Keratinocyte (primary cell): ENCODE data around the gene MYLK3. TPM values are rescaled to one million over a fixed set of nuclear protein-coding genes. Genes with fewer than 3 reads are reported as not detected.
A peak's percentile ranks its signal among the peaks of the same experiment; 100 is the strongest.
"Not testable (repeated sequence)": the region's sequence is repeated elsewhere in the genome, so short reads cannot be mapped to it uniquely, and the experiment has no call there.

ENCODE experiments used
- DNase-seq: peaks from one replicate; pipeline ENCODE4 v3.0.0-alpha.2; 2011; ENCODE audit warnings: low read depth, missing footprints, low spot score
- FAIRE-seq: peaks from 2 replicates; lab custom pipeline; 2011; peaks lifted over from hg19 to GRCh38; lab: Jason Lieb, UNC
- H2AFZ ChIP-seq: 2 replicates; pipeline ENCODE4 v1.6.0; 2012; ENCODE audit warnings: low read length, control low read depth, inconsistent platforms; ENCODE audit not compliant: control insufficient read depth
- H3K27ac ChIP-seq: 2 replicates; pipeline ENCODE4 v1.5.1; 2011; ENCODE audit warnings: low read length; ENCODE audit not compliant: control insufficient read depth, insufficient read depth
- H3K27me3 ChIP-seq: 3 replicates; pipeline ENCODE4 v1.6.0; 2011; ENCODE audit warnings: low read length; ENCODE audit not compliant: control insufficient read depth, insufficient read depth; ENCODE audit errors: extremely low read depth
- H3K36me3 ChIP-seq, 2 experiments: 2 replicates in 1 of 2; 3 replicates in 1 of 2; pipeline ENCODE4 v1.5.1; 2011; ENCODE audit warnings: low read length in 2 of 2, mild to moderate bottlenecking in 1 of 2; ENCODE audit not compliant: control insufficient read depth in 2 of 2, insufficient read depth in 2 of 2; ENCODE audit errors: extremely low read depth in 1 of 2
- H3K4me1 ChIP-seq: 3 replicates; pipeline ENCODE4 v1.5.1; 2011; ENCODE audit warnings: low read length; ENCODE audit not compliant: control insufficient read depth, insufficient read depth; ENCODE audit errors: extremely low read depth
- H3K4me2 ChIP-seq: 3 replicates; pipeline ENCODE4 v1.6.0; 2011; ENCODE audit warnings: low read depth, low read length; ENCODE audit not compliant: control insufficient read depth, insufficient read depth; ENCODE audit errors: extremely low read depth
- H3K4me3 ChIP-seq, 3 experiments: fragments of 200-600 bp in 1 of 3; sonication (generic) in 1 of 3; 2 replicates in 2 of 3; 3 replicates in 1 of 3; pipeline ENCODE4 v1.5.1; 2011 to 2016; ENCODE audit warnings: low read length in 3 of 3, mild to moderate bottlenecking in 3 of 3, control low read depth in 2 of 3, inconsistent platforms in 1 of 3, low read depth in 1 of 3, mixed read lengths in 1 of 3, mixed run types in 1 of 3, moderate library complexity in 1 of 3; ENCODE audit not compliant: control insufficient read depth in 2 of 3, insufficient read depth in 2 of 3; ENCODE audit errors: extremely low read depth in 1 of 3
- H3K79me2 ChIP-seq: 2 replicates; pipeline ENCODE4 v1.6.0; 2012; ENCODE audit warnings: low read length; ENCODE audit not compliant: control insufficient read depth, insufficient read depth
- H3K9ac ChIP-seq: 3 replicates; pipeline ENCODE4 v1.6.0; 2011; ENCODE audit warnings: low read length; ENCODE audit not compliant: control insufficient read depth, insufficient read depth; ENCODE audit errors: extremely low read depth
- H3K9me1 ChIP-seq: 3 replicates; pipeline ENCODE4 v1.6.0; 2011; ENCODE audit warnings: low read length; ENCODE audit not compliant: control insufficient read depth, insufficient read depth; ENCODE audit errors: extremely low read depth
- H3K9me3 ChIP-seq: 2 replicates; pipeline ENCODE4 v1.5.1; 2012; ENCODE audit warnings: low read depth, low read length; ENCODE audit not compliant: control insufficient read depth
- H4K20me1 ChIP-seq: 3 replicates; pipeline ENCODE4 v1.6.0; 2011; ENCODE audit warnings: low read length; ENCODE audit not compliant: control insufficient read depth, insufficient read depth; ENCODE audit errors: extremely low read depth
- EZH2 ChIP-seq: IDR thresholded peaks from one replicate; pipeline ENCODE4 v1.6.1; 2012; ENCODE audit warnings: inconsistent platforms, mild to moderate bottlenecking, low read length, moderate library complexity
- dilution Hi-C: fragments of 300-500 bp; cut with MboI; formaldehyde crosslinking; loops from one replicate; pipeline ENCODE4 v1.7.0; 2020; ENCODE audit warnings: low sequenced_read_pairs; ENCODE audit not compliant: extremely low pct_ligation_motif_present
- polyA plus RNA-seq, 5 experiments: library from polyadenylated mRNA; depleted of rRNA in 3 of 5; stranded (reverse) in 3 of 5; stranded (forward) in 1 of 5; unstranded in 1 of 5; fragments of >200 nt; gene quantifications; 1 replicate in 1 of 5; 2 replicates in 3 of 5; 3 replicates in 1 of 5; pipeline versions ENCODE4 v1.2.1 to v1.2.3, GENCODE V29; 2011 to 2012; ENCODE audit warnings: missing spikeins in 2 of 5, low read depth in 1 of 5, low replicate concordance in 1 of 5
- TF ChIP-seq, protein P1 (sequence below), 3 experiments: IDR thresholded peaks in 1 of 3; conservative IDR thresholded peaks in 1 of 3; optimal IDR thresholded peaks in 1 of 3; 2 replicates in 2 of 3; 3 replicates in 1 of 3; pipeline versions ENCODE3 to v1.5.1; 2011; ENCODE audit warnings: low read length in 3 of 3, mild to moderate bottlenecking in 3 of 3, moderate library complexity in 2 of 3, control low read depth in 1 of 3, inconsistent platforms in 1 of 3; ENCODE audit not compliant: insufficient read depth in 2 of 3; ENCODE audit errors: extremely low read depth in 1 of 3

The MYLK3 gene
- polyA plus RNA-seq, 1 donor (not counting 4 experiments of a cell fraction or from before 2014, with no cell fraction given) = 0.03 TPM

DNA sequence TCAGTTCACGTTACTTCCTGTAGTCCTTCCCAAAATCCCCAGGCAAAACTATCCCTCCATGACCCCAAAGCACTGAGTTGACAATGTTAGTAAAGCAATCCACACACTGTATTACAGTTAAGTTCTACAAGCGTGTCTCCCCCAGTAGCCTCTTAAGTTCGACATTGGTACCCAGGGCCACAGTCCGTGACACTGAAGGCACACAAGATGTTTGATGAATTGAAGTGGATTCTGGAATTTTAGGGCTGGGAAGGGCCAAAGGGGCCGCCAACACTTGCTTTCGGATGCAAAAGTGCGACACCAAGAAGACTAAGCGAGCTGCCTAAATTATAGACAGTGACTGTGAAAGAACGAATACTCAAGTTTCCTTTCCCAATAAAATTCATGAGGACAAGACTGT, 60.7 kb downstream of the MYLK3 start:
- TF ChIP-seq EZH2 = no peak
- TF ChIP-seq, protein P1, sequence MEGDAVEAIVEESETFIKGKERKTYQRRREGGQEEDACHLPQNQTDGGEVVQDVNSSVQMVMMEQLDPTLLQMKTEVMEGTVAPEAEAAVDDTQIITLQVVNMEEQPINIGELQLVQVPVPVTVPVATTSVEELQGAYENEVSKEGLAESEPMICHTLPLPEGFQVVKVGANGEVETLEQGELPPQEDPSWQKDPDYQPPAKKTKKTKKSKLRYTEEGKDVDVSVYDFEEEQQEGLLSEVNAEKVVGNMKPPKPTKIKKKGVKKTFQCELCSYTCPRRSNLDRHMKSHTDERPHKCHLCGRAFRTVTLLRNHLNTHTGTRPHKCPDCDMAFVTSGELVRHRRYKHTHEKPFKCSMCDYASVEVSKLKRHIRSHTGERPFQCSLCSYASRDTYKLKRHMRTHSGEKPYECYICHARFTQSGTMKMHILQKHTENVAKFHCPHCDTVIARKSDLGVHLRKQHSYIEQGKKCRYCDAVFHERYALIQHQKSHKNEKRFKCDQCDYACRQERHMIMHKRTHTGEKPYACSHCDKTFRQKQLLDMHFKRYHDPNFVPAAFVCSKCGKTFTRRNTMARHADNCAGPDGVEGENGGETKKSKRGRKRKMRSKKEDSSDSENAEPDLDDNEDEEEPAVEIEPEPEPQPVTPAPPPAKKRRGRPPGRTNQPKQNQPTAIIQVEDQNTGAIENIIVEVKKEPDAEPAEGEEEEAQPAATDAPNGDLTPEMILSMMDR (optimal IDR thresholded peaks at IDR 0.05 in 1 of 3, IDR thresholded peaks at IDR 0.05 in 1 of 3, conservative IDR thresholded peaks at IDR 0.05 in 1 of 3; ENCODE audit: extremely low read depth in 1 of 3, insufficient read depth in 2 of 3, low read length in 3 of 3) = peak in 1 of 3 experiments; percentile 10
- H3K79me2 ChIP-seq = peaks cover 87% of the 10 kb centered on the region
- H4K20me1 ChIP-seq = peaks cover 25% of the 10 kb centered on the region
- no peak overlapping the region for H3K27ac ChIP-seq
- DNase-seq = no peak
- dilution Hi-C loops = no loop called here
- peak overlapping the region; percentile 84 to 91 (median 88) for H3K4me3 ChIP-seq
- no peak overlapping the region for H2AFZ ChIP-seq
- no peaks in the 10 kb centered on the region for H3K9me1 ChIP-seq
- FAIRE-seq = no peak
- peak overlapping the region; percentile 97 for H3K9ac ChIP-seq
- peaks cover 0 to 2% of the 10 kb centered on the region in 2 experiments for H3K36me3 ChIP-seq
- no peaks in the 10 kb centered on the region for H3K27me3 ChIP-seq
- peaks cover 27% of the 10 kb centered on the region for H3K4me1 ChIP-seq
- H3K4me2 ChIP-seq = peak overlapping the region; percentile 92
- no peaks in the 10 kb centered on the region for H3K9me3 ChIP-seq

DNA sequence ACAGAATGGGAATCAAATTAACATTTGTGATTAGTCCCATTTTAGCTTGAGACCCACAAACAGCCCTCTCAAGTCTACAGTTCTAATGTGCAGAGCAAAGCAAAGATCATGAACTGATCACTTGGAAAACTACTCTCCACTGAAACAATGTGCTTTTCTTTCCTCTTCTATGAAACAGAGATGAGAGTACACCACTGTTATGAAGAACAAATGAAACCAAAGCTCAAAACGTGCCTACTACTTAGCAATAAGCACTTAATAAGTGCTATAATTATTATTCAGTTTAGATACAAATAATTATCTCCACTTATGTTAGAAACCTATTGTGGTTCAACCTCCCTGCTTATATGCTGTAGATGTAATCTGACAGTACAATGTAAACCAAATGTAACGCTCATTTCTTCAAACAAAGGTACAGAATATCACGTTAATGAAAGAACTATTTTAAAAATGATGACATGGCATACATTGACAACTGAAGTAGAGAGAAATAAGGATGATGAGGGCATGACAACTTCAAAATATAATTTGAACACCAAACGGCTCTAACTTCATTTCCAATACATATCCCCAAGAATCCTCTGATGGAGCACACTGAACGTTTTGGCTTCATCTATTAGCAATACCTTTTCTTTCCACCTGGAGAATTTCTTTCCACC, 61.2 kb downstream of the MYLK3 start:
- Histone ChIP-seq H3K4me3 (peak overlapping the region; percentile 84 to 91 (median 88)), H3K9ac (peak overlapping the region; percentile 97), H2AFZ (no peak overlapping the region), H3K9me3 (no peaks in the 10 kb centered on the region), H3K36me3 (peaks cover 0 to 4% of the 10 kb centered on the region in 2 experiments), H3K4me1 (peaks cover 27% of the 10 kb centered on the region), H3K9me1 (no peaks in the 10 kb centered on the region), H3K4me2 (peak overlapping the region; percentile 92), H3K27ac (no peak overlapping the region), H4K20me1 (peaks cover 25% of the 10 kb centered on the region), H3K79me2 (peaks cover 89% of the 10 kb centered on the region), H3K27me3 (no peaks in the 10 kb centered on the region)
- dilution Hi-C loops = no loop called here
- no peak for TF ChIP-seq EZH2
- TF ChIP-seq, protein P1 (optimal IDR thresholded peaks at IDR 0.05 in 1 of 3, IDR thresholded peaks at IDR 0.05 in 1 of 3, conservative IDR thresholded peaks at IDR 0.05 in 1 of 3; ENCODE audit: extremely low read depth in 1 of 3, insufficient read depth in 2 of 3, low read length in 3 of 3) = no peak
- FAIRE-seq (no peak), DNase-seq (no peak)

DNA sequence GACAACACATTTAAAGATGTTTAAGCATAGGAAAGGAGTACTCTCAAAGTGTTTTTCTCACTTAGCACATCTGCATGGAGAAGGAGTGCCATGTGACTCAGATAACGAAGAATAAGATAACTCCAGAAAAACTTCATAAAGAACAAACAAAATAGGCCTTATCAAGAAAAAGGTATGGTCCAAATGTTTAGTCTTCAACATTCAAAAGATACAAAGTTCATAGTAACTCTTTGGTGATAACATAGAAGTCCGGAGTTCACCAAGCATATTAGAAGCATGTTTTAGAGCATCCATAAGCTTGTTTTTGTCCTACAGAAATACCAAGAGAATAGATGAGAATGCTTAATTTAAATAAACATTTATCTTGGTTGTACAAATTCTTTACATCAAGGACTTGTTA, 66.3 kb downstream of the MYLK3 start:
- H3K9me1 ChIP-seq, H2AFZ ChIP-seq, dilution Hi-C loops, DNase-seq, H3K9ac ChIP-seq, H3K9me3 ChIP-seq, H3K27me3 ChIP-seq, H3K4me3 ChIP-seq, H3K4me2 ChIP-seq, H3K27ac ChIP-seq, H3K4me1 ChIP-seq, FAIRE-seq: not testable (repeated sequence)
- Histone ChIP-seq H3K36me3 (peaks cover 4 to 11% of the 10 kb centered on the region in 2 experiments), H4K20me1 (peaks cover 11% of the 10 kb centered on the region), H3K79me2 (peaks cover 57% of the 10 kb centered on the region)

DNA sequence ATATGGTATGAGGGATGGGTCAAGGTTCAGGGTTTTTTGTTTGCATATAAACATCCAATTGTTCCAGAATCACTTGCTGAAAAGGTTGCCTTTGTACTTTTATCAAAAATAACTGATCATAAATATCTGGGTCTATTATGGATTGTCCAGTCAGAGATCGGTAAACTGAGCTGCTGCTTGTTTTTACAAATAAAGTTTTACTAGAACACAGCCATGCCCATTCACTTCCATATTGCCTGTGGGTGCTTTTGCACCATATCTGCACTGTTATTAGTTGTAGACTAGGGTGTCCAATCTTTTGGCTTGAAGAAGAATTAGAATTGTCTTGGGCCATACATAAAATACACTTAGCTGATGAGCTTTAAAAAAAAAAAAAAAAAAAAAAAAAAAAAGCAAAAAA, 70.2 kb downstream of the MYLK3 start:
- H4K20me1 ChIP-seq, H3K9me3 ChIP-seq, dilution Hi-C loops, FAIRE-seq, H3K9me1 ChIP-seq, H3K27ac ChIP-seq, H2AFZ ChIP-seq, H3K27me3 ChIP-seq, H3K9ac ChIP-seq, DNase-seq, H3K4me2 ChIP-seq, H3K4me3 ChIP-seq: not testable (repeated sequence)
- H3K4me1 ChIP-seq = peaks cover 23% of the 10 kb centered on the region
- peaks cover 18% of the 10 kb centered on the region for H3K79me2 ChIP-seq
- H3K36me3 ChIP-seq = peaks cover 3 to 16% of the 10 kb centered on the region in 2 experiments
